Upper lobe of left lung (tissue), 6 donors: ENCODE results near the gene PCDHA3. TPM values are rescaled to one million over a fixed set of nuclear protein-coding genes. Genes with fewer than 3 reads are reported as not detected.
"Not testable (repeated sequence)": the region's sequence is repeated elsewhere in the genome, so short reads cannot be mapped to it uniquely, and the experiment has no call there.

Source experiments
- ATAC-seq, 2 donors: fragments of 200-7000 bp; cut with Tn5 transposase; one replicate each; pipeline ENCODE4 v1.9.1; 2022; ENCODE audit warnings: mild to moderate bottlenecking in 2 of 2, moderate library complexity in 2 of 2; ENCODE audit not compliant: low FRiP score in 2 of 2
- DNase-seq, 2 donors: peaks; one replicate each; pipeline ENCODE4 v3.0.0-alpha.2; 2019 to 2020
- H3K27ac ChIP-seq, 4 donors: fragments of 200-600 bp; sonication (generic); one replicate each; pipeline ENCODE4 v1.5.1; 2016 to 2019
- H3K27me3 ChIP-seq, 4 donors: fragments of 200-600 bp; sonication (generic); one replicate each; pipeline ENCODE4 v1.5.1; 2017 to 2019
- H3K36me3 ChIP-seq, 4 donors: fragments of 200-600 bp; sonication (generic); one replicate each; pipeline ENCODE4 v1.5.1; 2016 to 2019
- H3K4me1 ChIP-seq, 4 donors: fragments of 200-600 bp; sonication (generic); one replicate each; pipeline ENCODE4 v1.5.1; 2018 to 2019
- H3K4me3 ChIP-seq, 4 donors: fragments of 200-600 bp; sonication (generic); one replicate each; pipeline ENCODE4 v1.5.1; 2017 to 2019; ENCODE audit warnings: mild to moderate bottlenecking in 2 of 4, moderate library complexity in 1 of 4
- H3K9me3 ChIP-seq, 4 donors: fragments of 200-600 bp; sonication (generic); one replicate each; pipeline ENCODE4 v1.5.1; 2018 to 2019
- CTCF ChIP-seq, 6 experiments: fragments of 450-650 bp in 4 of 6; fragments of 200-600 bp in 2 of 6; sonication (generic) in 2 of 6; IDR thresholded peaks; one replicate each; pipeline ENCODE4 v1.5.1; 2016 to 2019; ENCODE audit warnings: antibody characterized with exemption in 6 of 6
- EP300 ChIP-seq, 4 donors: sonication (generic); formaldehyde crosslinking; IDR thresholded peaks; one replicate each; pipeline ENCODE4 v1.5.1; 2017; ENCODE audit warnings: antibody characterized with exemption in 4 of 4, control low read depth in 2 of 4
- POLR2A ChIP-seq, 4 donors: fragments of 450-650 bp; IDR thresholded peaks; one replicate each; pipeline ENCODE4 v1.5.1; 2016 to 2017; ENCODE audit warnings: antibody characterized with exemption in 4 of 4, mild to moderate bottlenecking in 2 of 4
- POLR2AphosphoS5 ChIP-seq, 2 donors: sonication (generic); formaldehyde crosslinking; IDR thresholded peaks; one replicate each; pipeline ENCODE4 v1.5.1; 2017; ENCODE audit warnings: antibody characterized with exemption in 2 of 2
- WGBS, 2 donors: methylation state at CpG; one replicate each; pipeline ENCODE4 v1.1.5; 2017 to 2018; 5-methylcytosine and 5-hydroxymethylcytosine counted together
- total RNA-seq, 6 donors: library from RNA; depleted of rRNA in 4 of 6; stranded (reverse); fragments of >200 nt in 4 of 6; gene quantifications; one replicate each; pipeline versions ENCODE4 v1.1.0 to v1.2.1, GENCODE V29; 2016 to 2021
- donor health status: DM: no; HTN: no; CAD: no; lungs with moderate emphysema.
- donor health status: DM: no; HTN: yes; CAD: no; lungs with severe emphysema.

PCDHA3 gene
- total RNA-seq, 6 donors from 2014 or later: 0.61 to 1.6 (median 1.0) TPM

GRCh38 chr5:140822281-140822629 lies 21.4 kb downstream of the PCDHA3 start:
- no peaks in the 10 kb centered on the region for H3K36me3 ChIP-seq
- peaks cover 0 to 3% (median 0%) of the 10 kb centered on the region in 4 donors for H3K27me3 ChIP-seq
- DNase-seq: no peak
- no peak for ATAC-seq
- no peak overlapping the region for H3K4me3 ChIP-seq
- TF ChIP-seq CTCF (IDR thresholded peaks at IDR 0.05) (no peak), POLR2A (IDR thresholded peaks at IDR 0.05) (no peak), EP300 (IDR thresholded peaks at IDR 0.05) (no peak), POLR2AphosphoS5 (IDR thresholded peaks at IDR 0.05) (no peak)
- no peak overlapping the region for H3K27ac ChIP-seq
- 26 to 27% methylated on average over 6 of the region's 6 CpGs for WGBS, 2 donors
- peaks cover 0 to 29% (median 18%) of the 10 kb centered on the region in 4 donors for H3K9me3 ChIP-seq
- no peaks in the 10 kb centered on the region for H3K4me1 ChIP-seq

DNA sequence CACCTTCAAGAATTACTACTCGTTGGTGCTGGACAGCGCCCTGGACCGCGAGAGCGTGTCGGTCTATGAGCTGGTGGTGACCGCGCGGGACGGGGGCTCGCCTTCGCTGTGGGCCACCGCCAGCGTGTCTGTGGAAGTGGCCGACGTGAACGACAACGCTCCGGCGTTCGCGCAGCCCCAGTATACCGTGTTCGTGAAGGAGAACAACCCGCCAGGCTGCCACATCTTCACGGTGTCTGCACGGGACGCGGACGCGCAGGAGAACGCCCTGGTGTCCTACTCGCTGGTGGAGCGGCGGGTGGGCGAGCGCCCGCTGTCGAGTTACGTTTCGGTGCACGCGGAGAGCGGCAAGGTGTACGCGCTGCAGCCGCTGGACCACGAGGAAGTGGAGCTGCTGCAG lies 22.1 kb downstream of the PCDHA3 start:
- not testable (repeated sequence) for H3K27me3 ChIP-seq, H3K27ac ChIP-seq, H3K4me1 ChIP-seq, H3K36me3 ChIP-seq, H3K4me3 ChIP-seq, ATAC-seq
- H3K9me3 ChIP-seq: peaks cover 0 to 35% (median 23%) of the 10 kb centered on the region in 4 donors
- 66% methylated on average over 37 of the region's 48 CpGs; no CpG with 5 or more reads in 1 of the 2 donors for WGBS, 2 donors
- DNase-seq: peak in 1 of 2 donors; percentile 80

- H3K27ac ChIP-seq: no peak overlapping the region
- H3K4me1 ChIP-seq: no peaks in the 10 kb centered on the region
- H3K4me3 ChIP-seq: no peak overlapping the region
- 48 to 71% methylated on average over 8 to 28 of the region's 38 CpGs for WGBS, 2 donors
- TF ChIP-seq POLR2A (IDR thresholded peaks at IDR 0.05) (no peak), EP300 (IDR thresholded peaks at IDR 0.05) (no peak), CTCF (IDR thresholded peaks at IDR 0.05) (no peak), POLR2AphosphoS5 (IDR thresholded peaks at IDR 0.05) (no peak)
- H3K9me3 ChIP-seq: peaks cover 0 to 41% (median 28%) of the 10 kb centered on the region in 4 donors
- DNase-seq (peak; percentile 19 to 80), ATAC-seq (no peak)
- no peaks in the 10 kb centered on the region for H3K36me3 ChIP-seq
- H3K27me3 ChIP-seq: peaks cover 0 to 3% (median 0%) of the 10 kb centered on the region in 4 donors
Observed at GRCh38 chr5:140823475-140823874, 22.6 kb downstream of the PCDHA3 start.

GRCh38 chr5:140827704-140828361 lies 27.0 kb downstream of the PCDHA3 start, which contains the start of gene PCDHA6:
Gene PCDHA6, plus strand, starts transcription at chr5:140827960. Its CDS starts 132 bp downstream, at chr5:140828092.
- DNase-seq (peak in 1 of 2 donors; percentile 44), ATAC-seq (no peak)
- Histone ChIP-seq H3K4me3 (peak within 1 kb of the TSS in 2 of 4 donors; percentile 15 to 21), H3K9me3 (peaks cover 4 to 45% (median 30%) of the 10 kb centered on the region in 4 donors), H3K27me3 (no peaks in the 10 kb centered on the region), H3K27ac (no peak within 1 kb of the TSS), H3K4me1 (no peaks in the 10 kb centered on the region), H3K36me3 (no peaks in the 10 kb centered on the region)
- WGBS, 2 donors: 22 to 32% methylated on average over 25 to 27 of the region's 27 CpGs
- TF ChIP-seq CTCF (IDR thresholded peaks at IDR 0.05): no peak

- Histone ChIP-seq H3K9me3 (peaks cover 4 to 40% (median 26%) of the 10 kb centered on the region in 4 donors), H3K36me3 (no peaks in the 10 kb centered on the region), H3K27ac (no peak overlapping the region), H3K4me1 (no peaks in the 10 kb centered on the region), H3K27me3 (no peaks in the 10 kb centered on the region), H3K4me3 (peak overlapping the region in 1 of 4 donors; percentile 21)
- DNase-seq: no peak
- WGBS, 2 donors: 28 to 33% methylated on average over 14 to 18 of the region's 18 CpGs
- ATAC-seq: no peak
- TF ChIP-seq EP300 (IDR thresholded peaks at IDR 0.05) (no peak), POLR2A (IDR thresholded peaks at IDR 0.05) (no peak), CTCF (IDR thresholded peaks at IDR 0.05) (no peak), POLR2AphosphoS5 (IDR thresholded peaks at IDR 0.05) (no peak)
Observed at GRCh38 chr5:140828362-140828737, 27.5 kb downstream of the PCDHA3 start.

DNA sequence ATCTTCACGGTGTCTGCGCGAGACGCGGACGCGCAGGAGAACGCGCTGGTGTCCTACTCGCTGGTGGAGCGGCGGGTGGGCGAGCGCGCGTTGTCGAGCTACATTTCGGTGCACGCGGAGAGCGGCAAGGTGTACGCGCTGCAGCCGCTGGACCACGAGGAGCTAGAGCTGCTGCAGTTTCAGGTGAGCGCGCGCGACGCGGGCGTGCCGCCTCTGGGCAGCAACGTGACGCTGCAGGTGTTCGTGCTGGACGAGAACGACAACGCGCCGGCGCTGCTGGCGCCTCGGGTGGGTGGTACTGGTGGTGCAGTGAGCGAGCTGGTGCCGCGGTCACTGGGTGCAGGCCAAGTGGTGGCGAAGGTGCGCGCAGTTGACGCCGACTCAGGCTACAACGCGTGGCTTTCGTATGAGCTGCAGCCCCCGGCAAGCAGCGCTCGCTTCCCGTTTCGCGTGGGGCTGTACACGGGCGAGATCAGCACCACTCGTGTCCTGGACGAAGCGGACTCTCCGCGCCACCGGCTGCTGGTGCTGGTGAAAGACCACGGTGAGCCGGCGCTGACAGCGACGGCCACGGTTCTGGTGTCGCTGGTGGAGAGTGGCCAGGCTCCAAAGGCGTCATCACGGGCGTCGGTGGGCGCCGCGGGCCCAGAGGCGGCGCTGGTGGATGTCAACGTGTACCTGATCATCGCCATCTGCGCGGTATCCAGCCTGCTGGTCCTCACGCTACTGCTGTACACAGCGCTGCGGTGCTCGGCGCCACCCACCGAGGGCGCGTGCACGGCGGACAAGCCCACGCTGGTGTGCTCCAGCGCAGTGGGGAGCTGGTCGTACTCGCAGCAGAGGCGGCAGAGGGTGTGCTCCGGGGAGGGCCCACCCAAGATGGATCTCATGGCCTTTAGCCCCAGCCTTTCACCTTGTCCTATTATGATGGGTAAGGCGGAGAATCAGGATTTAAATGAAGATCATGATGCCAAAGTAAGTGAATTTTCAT lies 28.9 kb downstream of the PCDHA3 start:
- peak in 1 of 2 donors; percentile 83 for DNase-seq
- not testable (repeated sequence) for ATAC-seq, H3K27me3 ChIP-seq, H3K27ac ChIP-seq, H3K4me1 ChIP-seq, H3K4me3 ChIP-seq, H3K36me3 ChIP-seq
- WGBS, 2 donors: 61 to 65% methylated on average over 29 to 106 of the region's 106 CpGs
- H3K9me3 ChIP-seq: peaks cover 8 to 41% (median 30%) of the 10 kb centered on the region in 4 donors
